Stimulated activated CD8-positive, alpha-beta memory T cell treated with anti-CD3 and anti-CD28 coated beads, Interleukin-4, amount 100 ng/mL, for 1 hour (primary cell): ENCODE results near the gene PLA2G15.

Source experiments
- DNase-seq, 2 donors: peaks; one replicate each; pipeline ENCODE4 v3.0.0-alpha.2; 2020; ENCODE audit warnings: low read depth in 2 of 2, low spot score in 1 of 2

The PLA2G15 gene

GRCh38 chr16:68252383-68252782, 7.2 kb downstream of the PLA2G15 start:
- DNase-seq = no peak

GRCh38 chr16:68253721-68254120, 8.5 kb downstream of the PLA2G15 start:
- DNase-seq = no peak

- DNase-seq = no peak
These were observed 10.5 kb downstream of the PLA2G15 start for GRCh38 chr16:68255712-68256111.

- DNase-seq = no peak
These were observed 12.2 kb downstream of the PLA2G15 start for GRCh38 chr16:68257251-68257905.

- no peak for DNase-seq
These were observed 13.0 kb downstream of the PLA2G15 start for GRCh38 chr16:68257906-68258800.

- DNase-seq = no peak
These were observed 14.0 kb downstream of the PLA2G15 start for GRCh38 chr16:68259007-68259825.

GRCh38 chr16:68263559-68264127, 18.5 kb downstream of the PLA2G15 start:
- no peak for DNase-seq

- DNase-seq = peak; percentile 57 to 62
These were observed 19.2 kb downstream of the PLA2G15 start, which contains the start of gene SLC7A6 for GRCh38 chr16:68264128-68265077. Gene SLC7A6, plus strand, starts transcription at chr16:68264526. Its CDS starts 10,201 bp downstream, at chr16:68274727.

- DNase-seq = no peak
These were observed 20.1 kb downstream of the PLA2G15 start for GRCh38 chr16:68265078-68265920.

GRCh38 chr16:68267612-68268405, 22.6 kb downstream of the PLA2G15 start:
- no peak for DNase-seq

GRCh38 chr16:68269793-68270192, 24.6 kb downstream of the PLA2G15 start:
- DNase-seq = no peak

GRCh38 chr16:68270353-68270752, 25.2 kb downstream of the PLA2G15 start:
- DNase-seq = no peak

- peak in 1 of 2 donors; percentile 46 for DNase-seq
These were observed 27.5 kb downstream of the PLA2G15 start for GRCh38 chr16:68272507-68273209.

GRCh38 chr16:68273459-68273858, 28.3 kb downstream of the PLA2G15 start:
- DNase-seq = no peak

- no peak for DNase-seq
These were observed 28.7 kb downstream of the PLA2G15 start for GRCh38 chr16:68273896-68274295.

- no peak for DNase-seq
These were observed 29.3 kb downstream of the PLA2G15 start for GRCh38 chr16:68274441-68274840.

- no peak for DNase-seq
These were observed 30.5 kb downstream of the PLA2G15 start for GRCh38 chr16:68275611-68276191.
